ENCODE results near the gene ADAM8. TPM values are rescaled to one million over a fixed set of nuclear protein-coding genes. Genes with fewer than 3 reads are reported as not detected.
A peak's percentile ranks its signal among the peaks of the same experiment; 100 is the strongest.

The ADAM8 gene
- total and polyA plus RNA-seq, 2 of the 4 experiments (the other 2 are of a cell fraction), result under 0.01 to 0.74 TPM

- Histone ChIP-seq H2BK15ac (ENCODE audit: low read depth, low read length) (no peak overlapping the region; the same call in 2 of the 3 replicates), H4K91ac (ENCODE audit: insufficient read depth, low read depth, low read length) (no peak overlapping the region), H2BK20ac (ENCODE audit: low read depth, low read length) (0 out of 2 replicates have a peak overlapping the region, but pooled peaks have one; percentile 40), H3K56ac (ENCODE audit: extremely low read depth, insufficient read depth, low read length) (no peak overlapping the region), H2BK120ac (ENCODE audit: low read depth, low read length) (no peak overlapping the region), H3K4me1 (ENCODE audit: control insufficient read depth, insufficient read depth, low read length) (peaks cover 12% of the 10 kb centered on the region), H3K79me1 (ENCODE audit: low read depth in 1 of 2, low read length in 2 of 2) (no peaks in the 10 kb centered on the region), H3K4me3 (ENCODE audit: insufficient read depth, low read depth, low read length) (no peak overlapping the region), H3K14ac (replicated peaks; ENCODE audit: low read depth, low read length) (no peak overlapping the region), H2AK5ac (ENCODE audit: low read depth, low read length) (peak overlapping the region; percentile 60; the same call in 1 of the 2 replicates), H3K18ac (ENCODE audit: low read depth, low read length) (no peak overlapping the region), H2BK5ac (ENCODE audit: low read depth, low read length, poor library complexity, severe bottlenecking) (no peak overlapping the region), H3K23ac (ENCODE audit: low read depth, low read length) (no peak overlapping the region), H3K9me3 (ENCODE audit: control insufficient read depth, insufficient read depth, low read length) (no peaks in the 10 kb centered on the region), H4K5ac (ENCODE audit: low read depth, low read length) (no peak overlapping the region), H3K36me3 (ENCODE audit: control insufficient read depth, insufficient read depth, low read length) (no peaks in the 10 kb centered on the region), H2AFZ (replicated peaks; ENCODE audit: low read length, poor library complexity) (peak overlapping the region; percentile 15), H2AK9ac (replicated peaks; ENCODE audit: low read depth, low read length, poor library complexity) (no peak overlapping the region), H3K9ac (ENCODE audit: low read depth, low read length) (no peak overlapping the region), H3K4ac (ENCODE audit: low read depth, low read length) (no peak overlapping the region; the same call in 1 of the 2 replicates), H3K27me3 (ENCODE audit: control insufficient read depth, insufficient read depth, low read length) (peaks cover 10% of the 10 kb centered on the region), H4K8ac (ENCODE audit: low read depth in 2 of 2, low read length in 2 of 2) (no peak overlapping the region), H3K9me1 (ENCODE audit: insufficient read depth, low read length) (peaks cover 3% of the 10 kb centered on the region), H3K27ac (ENCODE audit: insufficient read depth, low read length) (no peak overlapping the region), H3K4me2 (ENCODE audit: low read depth, low read length) (no peak overlapping the region), H4K20me1 (ENCODE audit: insufficient read depth, low read length) (no peaks in the 10 kb centered on the region)
- no peak for ATAC-seq (ENCODE audit: low read depth)
- 62% methylated on average over 12 of the region's 13 CpGs; no CpG with 5 or more reads in 1 of the 2 experiments for WGBS, 2 experiments (ENCODE audit: extremely low coverage in 2 of 2, insufficient read length in 1 of 2)
- dilution Hi-C loops (cut with HindIII; ENCODE audit: low sequenced_read_pairs, unreplicated experiment), result no loop called here
- ChIA-PET POLR2A (ENCODE audit: unreplicated experiment) (no interaction called here), CTCF (no interaction called here)
- in situ Hi-C loops (cut with MboI; ENCODE audit: low sequenced_read_pairs), result loop anchor here (25.0 kb wide), 1 partner anchor 592 kb away; no protein-coding TSS in a partner anchor
- intact Hi-C loops (cut with micrococcal nuclease), result loop anchor here (5.0 kb wide), 1 partner anchor 107 kb away; no protein-coding TSS in a partner anchor
- BruUV-seq (replicated peaks), result no TSS peak
- DNase-seq, result no peak
- TF ChIP-seq MAZ (IDR thresholded peaks at IDR 0.05; ENCODE audit: borderline replicate concordance, low read depth, low read length) (no peak), RCOR1 (IDR thresholded peaks at IDR 0.05; ENCODE audit: insufficient replicate concordance, low read length) (no peak), POLR2A (IDR thresholded peaks at IDR 0.05; ENCODE audit: low read depth, low read length) (no peak), MXI1 (IDR thresholded peaks at IDR 0.05; ENCODE audit: borderline replicate concordance, low read depth, low read length) (no peak), MAFK (IDR thresholded peaks at IDR 0.05; ENCODE audit: low read depth, low read length) (no peak), NFE2L2 (IDR thresholded peaks at IDR 0.05; ENCODE audit: low read depth, low read length) (no peak), BHLHE40 (IDR thresholded peaks at IDR 0.05; ENCODE audit: low read depth, low read length) (no peak), RFX5 (IDR thresholded peaks at IDR 0.05; ENCODE audit: low read depth, low read length) (no peak), CEBPB (IDR thresholded peaks at IDR 0.05; ENCODE audit: low read depth, low read length) (no peak), CHD1 (IDR thresholded peaks at IDR 0.05; ENCODE audit: low read depth, low read length) (no peak), RAD21 (IDR thresholded peaks at IDR 0.05; ENCODE audit: low read length) (no peak), SMC3 (IDR thresholded peaks at IDR 0.05; ENCODE audit: low read depth, low read length) (no peak)
- TF ChIP-seq, protein P1, sequence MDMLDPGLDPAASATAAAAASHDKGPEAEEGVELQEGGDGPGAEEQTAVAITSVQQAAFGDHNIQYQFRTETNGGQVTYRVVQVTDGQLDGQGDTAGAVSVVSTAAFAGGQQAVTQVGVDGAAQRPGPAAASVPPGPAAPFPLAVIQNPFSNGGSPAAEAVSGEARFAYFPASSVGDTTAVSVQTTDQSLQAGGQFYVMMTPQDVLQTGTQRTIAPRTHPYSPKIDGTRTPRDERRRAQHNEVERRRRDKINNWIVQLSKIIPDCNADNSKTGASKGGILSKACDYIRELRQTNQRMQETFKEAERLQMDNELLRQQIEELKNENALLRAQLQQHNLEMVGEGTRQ (IDR thresholded peaks at IDR 0.05; ENCODE audit: low read depth, low read length), result no peak
- TF ChIP-seq, protein P2, sequence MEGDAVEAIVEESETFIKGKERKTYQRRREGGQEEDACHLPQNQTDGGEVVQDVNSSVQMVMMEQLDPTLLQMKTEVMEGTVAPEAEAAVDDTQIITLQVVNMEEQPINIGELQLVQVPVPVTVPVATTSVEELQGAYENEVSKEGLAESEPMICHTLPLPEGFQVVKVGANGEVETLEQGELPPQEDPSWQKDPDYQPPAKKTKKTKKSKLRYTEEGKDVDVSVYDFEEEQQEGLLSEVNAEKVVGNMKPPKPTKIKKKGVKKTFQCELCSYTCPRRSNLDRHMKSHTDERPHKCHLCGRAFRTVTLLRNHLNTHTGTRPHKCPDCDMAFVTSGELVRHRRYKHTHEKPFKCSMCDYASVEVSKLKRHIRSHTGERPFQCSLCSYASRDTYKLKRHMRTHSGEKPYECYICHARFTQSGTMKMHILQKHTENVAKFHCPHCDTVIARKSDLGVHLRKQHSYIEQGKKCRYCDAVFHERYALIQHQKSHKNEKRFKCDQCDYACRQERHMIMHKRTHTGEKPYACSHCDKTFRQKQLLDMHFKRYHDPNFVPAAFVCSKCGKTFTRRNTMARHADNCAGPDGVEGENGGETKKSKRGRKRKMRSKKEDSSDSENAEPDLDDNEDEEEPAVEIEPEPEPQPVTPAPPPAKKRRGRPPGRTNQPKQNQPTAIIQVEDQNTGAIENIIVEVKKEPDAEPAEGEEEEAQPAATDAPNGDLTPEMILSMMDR (conservative IDR thresholded peaks at IDR 0.05; ENCODE audit: low read depth, low read length), result no peak
- TF ChIP-seq, protein P3, sequence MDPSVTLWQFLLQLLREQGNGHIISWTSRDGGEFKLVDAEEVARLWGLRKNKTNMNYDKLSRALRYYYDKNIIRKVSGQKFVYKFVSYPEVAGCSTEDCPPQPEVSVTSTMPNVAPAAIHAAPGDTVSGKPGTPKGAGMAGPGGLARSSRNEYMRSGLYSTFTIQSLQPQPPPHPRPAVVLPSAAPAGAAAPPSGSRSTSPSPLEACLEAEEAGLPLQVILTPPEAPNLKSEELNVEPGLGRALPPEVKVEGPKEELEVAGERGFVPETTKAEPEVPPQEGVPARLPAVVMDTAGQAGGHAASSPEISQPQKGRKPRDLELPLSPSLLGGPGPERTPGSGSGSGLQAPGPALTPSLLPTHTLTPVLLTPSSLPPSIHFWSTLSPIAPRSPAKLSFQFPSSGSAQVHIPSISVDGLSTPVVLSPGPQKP (IDR thresholded peaks at IDR 0.05; ENCODE audit: borderline replicate concordance, low read depth, low read length), result no peak
Measured at GRCh38 chr10:133254421-133255120, 22.1 kb downstream of the ADAM8 start.
